ENCODE data around the gene MYCBP2. TPM values are rescaled to one million over a fixed set of nuclear protein-coding genes. Genes with fewer than 3 reads are reported as not detected.

The MYCBP2 gene
- polyA plus RNA-seq, 1 of the 3 experiments (the other 2 are of a cell fraction), result 18.5 TPM

DNA sequence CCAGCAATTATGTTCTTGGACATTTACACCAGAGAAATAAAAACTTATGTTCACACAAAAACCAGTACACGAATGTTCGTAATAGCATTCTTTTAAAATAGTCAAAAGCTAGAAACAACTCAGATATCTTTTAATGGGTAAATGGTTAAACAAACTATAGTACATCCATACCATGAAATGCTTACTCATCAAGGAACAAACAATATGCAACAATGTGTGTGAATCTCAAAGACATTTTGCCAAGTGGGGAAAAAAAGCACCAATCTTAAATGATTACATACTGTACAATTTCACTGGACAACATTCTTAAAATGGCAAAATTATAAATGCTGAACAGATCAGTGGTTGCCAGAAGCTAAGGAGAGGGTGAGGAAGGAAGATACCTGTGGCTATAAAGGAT is 36.6 kb downstream of the MYCBP2 start:
- no peaks in the 10 kb centered on the region for H3K4me1 ChIP-seq (ENCODE audit: control insufficient read depth in 1 of 2, insufficient read depth in 2 of 2, low read depth in 1 of 2, low read length in 1 of 2)
- ChIA-PET CTCF (no interaction called here), POLR2A (no interaction called here)
- H3K9me2 ChIP-seq, result no peaks in the 10 kb centered on the region
- no peaks in the 10 kb centered on the region for H3K79me2 ChIP-seq (ENCODE audit: insufficient read depth)
- TF ChIP-seq POLR2AphosphoS5 (IDR thresholded peaks at IDR 0.05; ENCODE audit: low read depth, low read length) (no peak), GABPA (IDR thresholded peaks at IDR 0.05; ENCODE audit: low read depth) (no peak), RAD21 (IDR thresholded peaks at IDR 0.05; ENCODE audit: low read length) (no peak), NRF1 (IDR thresholded peaks at IDR 0.05; ENCODE audit: low read depth, low read length) (no peak)
- peaks cover 35 to 36% of the 10 kb centered on the region in 2 experiments for H3K36me3 ChIP-seq (replicated peaks in 1 of 2; ENCODE audit: control insufficient read depth in 1 of 2, insufficient read depth in 2 of 2, low read length in 1 of 2)
- H3K4me3 ChIP-seq (ENCODE audit: low read depth in 2 of 2, low read length in 1 of 2), result no peak overlapping the region
- no peaks in the 10 kb centered on the region for H4K20me1 ChIP-seq (ENCODE audit: insufficient read depth)
- no peaks in the 10 kb centered on the region for H3K9me3 ChIP-seq
- 92% methylated on average over 2 of the region's 2 CpGs for WGBS (ENCODE audit: low lambda C conversion rate)
- H3K4me2 ChIP-seq, result no peak overlapping the region
- no peak overlapping the region for H3K9ac ChIP-seq
- H3K27me3 ChIP-seq (ENCODE audit: insufficient read depth), result no peaks in the 10 kb centered on the region
- no peak overlapping the region for H3K27ac ChIP-seq (ENCODE audit: low read depth in 2 of 2, low read length in 1 of 2)
- no peak overlapping the region for H2AFZ ChIP-seq (ENCODE audit: low read depth)
- no peak for DNase-seq
- H3F3A ChIP-seq (replicated peaks; ENCODE audit: insufficient read depth), result no peaks in the 10 kb centered on the region

- TF ChIP-seq, protein P1, sequence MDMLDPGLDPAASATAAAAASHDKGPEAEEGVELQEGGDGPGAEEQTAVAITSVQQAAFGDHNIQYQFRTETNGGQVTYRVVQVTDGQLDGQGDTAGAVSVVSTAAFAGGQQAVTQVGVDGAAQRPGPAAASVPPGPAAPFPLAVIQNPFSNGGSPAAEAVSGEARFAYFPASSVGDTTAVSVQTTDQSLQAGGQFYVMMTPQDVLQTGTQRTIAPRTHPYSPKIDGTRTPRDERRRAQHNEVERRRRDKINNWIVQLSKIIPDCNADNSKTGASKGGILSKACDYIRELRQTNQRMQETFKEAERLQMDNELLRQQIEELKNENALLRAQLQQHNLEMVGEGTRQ (IDR thresholded peaks at IDR 0.05; ENCODE audit: borderline replicate concordance, low read depth, low read length), result no peak
- TF ChIP-seq TEAD4 (IDR thresholded peaks at IDR 0.05; ENCODE audit: borderline replicate concordance, insufficient read depth) (no peak), REST (IDR thresholded peaks at IDR 0.05; ENCODE audit: low read depth, low read length) (no peak), EP300 (IDR thresholded peaks at IDR 0.05; ENCODE audit: borderline replicate concordance in 1 of 2, low read depth in 1 of 2, low read length in 1 of 2) (no peak), FOXM1 (IDR thresholded peaks at IDR 0.05; ENCODE audit: low read depth) (no peak), ZBTB33 (IDR thresholded peaks at IDR 0.05; ENCODE audit: borderline replicate concordance, low read depth) (no peak), FOSL2 (IDR thresholded peaks at IDR 0.05; ENCODE audit: borderline replicate concordance, low read depth) (no peak), RFX5 (IDR thresholded peaks at IDR 0.05; ENCODE audit: low read length) (no peak), JUND (IDR thresholded peaks at IDR 0.05) (no peak), IRF3 (IDR thresholded peaks at IDR 0.05; ENCODE audit: low read depth, low read length) (no peak), MXI1 (IDR thresholded peaks at IDR 0.05; ENCODE audit: low read depth, low read length) (no peak), CHD2 (IDR thresholded peaks at IDR 0.05; ENCODE audit: low read length, partially characterized antibody) (no peak)
- TF ChIP-seq, protein P2, sequence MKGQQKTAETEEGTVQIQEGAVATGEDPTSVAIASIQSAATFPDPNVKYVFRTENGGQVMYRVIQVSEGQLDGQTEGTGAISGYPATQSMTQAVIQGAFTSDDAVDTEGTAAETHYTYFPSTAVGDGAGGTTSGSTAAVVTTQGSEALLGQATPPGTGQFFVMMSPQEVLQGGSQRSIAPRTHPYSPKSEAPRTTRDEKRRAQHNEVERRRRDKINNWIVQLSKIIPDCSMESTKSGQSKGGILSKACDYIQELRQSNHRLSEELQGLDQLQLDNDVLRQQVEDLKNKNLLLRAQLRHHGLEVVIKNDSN (IDR thresholded peaks at IDR 0.05; ENCODE audit: borderline replicate concordance, low read depth), result no peak
- no peak overlapping the region for H3K4me3 ChIP-seq (ENCODE audit: low read depth in 2 of 2, low read length in 1 of 2)
- H3K9ac ChIP-seq, result no peak overlapping the region
- H4K20me1 ChIP-seq (ENCODE audit: insufficient read depth), result no peaks in the 10 kb centered on the region
- H3K9me2 ChIP-seq, result no peaks in the 10 kb centered on the region
- H2AFZ ChIP-seq (ENCODE audit: low read depth), result no peak overlapping the region
- no peak for DNase-seq
- no peaks in the 10 kb centered on the region for H3F3A ChIP-seq (replicated peaks; ENCODE audit: insufficient read depth)
- no peak overlapping the region for H3K4me2 ChIP-seq
- ChIA-PET POLR2A (no interaction called here), CTCF (no interaction called here)
- peaks cover 34 to 35% of the 10 kb centered on the region in 2 experiments for H3K36me3 ChIP-seq (replicated peaks in 1 of 2; ENCODE audit: control insufficient read depth in 1 of 2, insufficient read depth in 2 of 2, low read length in 1 of 2)
- H3K79me2 ChIP-seq (ENCODE audit: insufficient read depth), result no peaks in the 10 kb centered on the region
- no peaks in the 10 kb centered on the region for H3K27me3 ChIP-seq (ENCODE audit: insufficient read depth)
- H3K4me1 ChIP-seq (ENCODE audit: control insufficient read depth in 1 of 2, insufficient read depth in 2 of 2, low read depth in 1 of 2, low read length in 1 of 2), result no peaks in the 10 kb centered on the region
- no peaks in the 10 kb centered on the region for H3K9me3 ChIP-seq
- H3K27ac ChIP-seq (ENCODE audit: low read depth in 2 of 2, low read length in 1 of 2), result no peak overlapping the region
These were observed 37.0 kb downstream of the MYCBP2 start for GRCh38 chr13:77289851-77290250.
